HL-60 (cell line): ENCODE results near the gene GLT1D1.

Source experiments
- DNase-seq, 2 experiments: peaks; one replicate each; pipeline ENCODE4 v3.0.0-alpha.2; 2010 to 2020; ENCODE audit warnings: low read depth in 1 of 2, low spot score in 1 of 2
- H3K27ac ChIP-seq: fragments of 250-450 bp; sonication (Bioruptor Pico); replicated peaks from 2 replicates; pipeline ENCODE4 v1.5.1; 2020; ENCODE audit warnings: mild to moderate bottlenecking, moderate library complexity
- H3K27me3 ChIP-seq: fragments of 250-450 bp; sonication (Bioruptor Pico); 2 replicates; pipeline ENCODE4 v1.5.1; 2021; ENCODE audit warnings: mild to moderate bottlenecking, moderate library complexity; ENCODE audit not compliant: insufficient read depth, poor library complexity, severe bottlenecking
- H3K4me3 ChIP-seq: replicated peaks from 2 replicates; pipeline ENCODE4 v1.5.1; 2011; ENCODE audit warnings: mild to moderate bottlenecking, control low read depth, low read length; ENCODE audit not compliant: insufficient read depth
- CTCF ChIP-seq: IDR thresholded peaks from one replicate; pipeline ENCODE4 v1.5.1; 2011; ENCODE audit warnings: low read length, control low read depth, inconsistent platforms; ENCODE audit not compliant: insufficient read depth
- GABPA ChIP-seq: IDR thresholded peaks from 2 replicates; pipeline ENCODE4 v1.6.1; 2012; ENCODE audit warnings: low read depth
- POLR2AphosphoS5 ChIP-seq: IDR thresholded peaks from 2 replicates; pipeline ENCODE4 v1.6.1; 2012; ENCODE audit warnings: low read depth
- REST ChIP-seq: IDR thresholded peaks from 2 replicates; pipeline ENCODE4 v1.6.1; 2012; ENCODE audit warnings: low read depth; ENCODE audit not compliant: insufficient replicate concordance
- SPI1 ChIP-seq: IDR thresholded peaks from 2 replicates; pipeline ENCODE4 v1.6.1; 2012; ENCODE audit warnings: low read depth, mild to moderate bottlenecking, borderline replicate concordance

Gene GLT1D1

GRCh38 chr12:128978067-128978466 is 124.8 kb downstream of the GLT1D1 start:
- Histone ChIP-seq H3K27ac (no peak overlapping the region), H3K4me3 (no peak overlapping the region), H3K27me3 (no peaks in the 10 kb centered on the region)
- TF ChIP-seq SPI1 (no peak), GABPA (no peak), CTCF (no peak), REST (no peak), POLR2AphosphoS5 (no peak)
- DNase-seq: no peak

GRCh38 chr12:128980623-128981022 is 127.3 kb downstream of the GLT1D1 start:
- DNase-seq: no peak
- H3K27ac ChIP-seq: no peak overlapping the region
- no peak for TF ChIP-seq SPI1
- TF ChIP-seq REST: no peak
- TF ChIP-seq POLR2AphosphoS5: no peak
- no peak for TF ChIP-seq GABPA
- no peak for TF ChIP-seq CTCF
- H3K27me3 ChIP-seq: no peaks in the 10 kb centered on the region
- no peak overlapping the region for H3K4me3 ChIP-seq

DNA sequence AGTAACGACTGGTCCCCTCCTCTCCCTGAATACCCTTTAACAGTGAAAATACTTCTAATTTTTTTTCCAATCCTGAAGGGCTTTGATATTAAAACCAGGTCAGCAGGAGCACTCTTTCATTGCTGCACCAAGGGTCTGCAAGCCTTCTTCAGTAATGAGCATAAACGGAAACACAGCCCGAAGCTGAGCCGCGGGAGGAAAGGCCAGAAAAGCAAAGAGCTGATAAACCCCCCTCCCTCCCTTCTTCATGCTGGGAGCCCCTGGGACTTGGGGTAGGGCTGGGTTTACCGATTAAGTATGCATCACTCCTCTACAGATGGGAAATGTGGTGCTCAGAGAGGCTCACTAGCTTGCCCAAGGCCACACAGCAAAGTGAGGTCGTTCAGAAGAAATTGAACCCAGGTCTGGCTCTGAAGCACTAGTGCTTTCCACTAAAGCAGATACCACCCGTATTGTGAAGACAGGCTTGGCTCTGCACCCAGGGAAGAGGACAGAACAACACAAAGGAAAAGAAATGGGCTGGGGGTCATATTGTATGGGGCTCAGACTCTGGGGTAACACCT is 128.8 kb downstream of the GLT1D1 start:
- H3K27ac ChIP-seq: no peak overlapping the region
- TF ChIP-seq POLR2AphosphoS5 (no peak), GABPA (no peak), REST (no peak), SPI1 (no peak), CTCF (no peak)
- DNase-seq: no peak
- H3K4me3 ChIP-seq: no peak overlapping the region
- H3K27me3 ChIP-seq: no peaks in the 10 kb centered on the region
